Brain microvascular endothelial cell (primary cell): ENCODE data around the gene ATPAF1.
A peak's percentile ranks its signal among the peaks of the same experiment; 100 is the strongest.

Source experiments
- DNase-seq: peaks from one replicate; pipeline ENCODE4 v3.0.0-alpha.2; 2020
- H3K27ac ChIP-seq: fragments of 250-450 bp; sonication (Bioruptor Pico); 2 replicates; pipeline ENCODE4 v1.5.1; 2020; ENCODE audit warnings: mild to moderate bottlenecking, moderate library complexity
- H3K27me3 ChIP-seq: fragments of 250-450 bp; sonication (Bioruptor Pico); replicated peaks from 2 replicates; pipeline ENCODE4 v1.5.1; 2020; ENCODE audit warnings: mild to moderate bottlenecking
- H3K36me3 ChIP-seq: fragments of 250-450 bp; sonication (Bioruptor Pico); replicated peaks from 2 replicates; pipeline ENCODE4 v1.5.1; 2020; ENCODE audit warnings: mild to moderate bottlenecking
- H3K4me3 ChIP-seq: 2 replicates; pipeline ENCODE4 v1.5.1; 2011; ENCODE audit warnings: low read depth, mild to moderate bottlenecking, control low read depth, low read length, moderate library complexity
- CTCF ChIP-seq: IDR thresholded peaks from 2 replicates; pipeline ENCODE4 v1.5.1; 2011; ENCODE audit warnings: low read depth, mild to moderate bottlenecking, moderate library complexity, low read length, control low read depth, inconsistent platforms; ENCODE audit errors: missing control alignments
- in situ Hi-C: cut with HindIII; loops from 2 replicates; pipeline ENCODE4 v1.10.0; 2017; ENCODE audit warnings: low sequenced_read_pairs, low pct_ligation_motif_present

ATPAF1 gene

GRCh38 chr1:46603858-46604549 is 64.2 kb downstream of the ATPAF1 start, which contains the start of gene MKNK1:
Gene MKNK1, minus strand, starts transcription at chr1:46604268. Its CDS starts 20,941 bp downstream, at chr1:46583327.
- in situ Hi-C loops: no loop called here

GRCh38 chr1:46603481-46603857 is 64.7 kb downstream of the ATPAF1 start:
- peak overlapping the region; percentile 97 for H3K4me3 ChIP-seq
- no peak overlapping the region for H3K27ac ChIP-seq
- TF ChIP-seq CTCF: no peak
- in situ Hi-C loops: no loop called here
- DNase-seq: no peak
- H3K27me3 ChIP-seq: no peaks in the 10 kb centered on the region
- H3K36me3 ChIP-seq: peaks cover 2% of the 10 kb centered on the region

More at GRCh38 chr1:46603858-46604549, 64.2 kb downstream of the ATPAF1 start, which contains the start of gene MKNK1:
- Histone ChIP-seq H3K27me3 (no peaks in the 10 kb centered on the region), H3K36me3 (peaks cover 2% of the 10 kb centered on the region), H3K27ac (no peak within 1 kb of the TSS), H3K4me3 (peak within 1 kb of the TSS; percentile 97)
- DNase-seq: peak; percentile 89
- TF ChIP-seq CTCF: peak; percentile 42

GRCh38 chr1:46601257-46602007 is 66.7 kb downstream of the ATPAF1 start:
- no peak overlapping the region for H3K4me3 ChIP-seq
- no peaks in the 10 kb centered on the region for H3K27me3 ChIP-seq
- no peak for DNase-seq
- no peak overlapping the region for H3K27ac ChIP-seq
- in situ Hi-C loops: no loop called here
- no peaks in the 10 kb centered on the region for H3K36me3 ChIP-seq
- no peak for TF ChIP-seq CTCF

GRCh38 chr1:46599059-46599970 is 68.8 kb downstream of the ATPAF1 start:
- Histone ChIP-seq H3K4me3 (no peak overlapping the region), H3K27me3 (no peaks in the 10 kb centered on the region), H3K27ac (no peak overlapping the region), H3K36me3 (no peaks in the 10 kb centered on the region)
- no peak for DNase-seq
- no peak for TF ChIP-seq CTCF
- in situ Hi-C loops: no loop called here

GRCh38 chr1:46596846-46597245 is 71.3 kb downstream of the ATPAF1 start:
- TF ChIP-seq CTCF: no peak

More at GRCh38 chr1:46596846-46597245, 71.3 kb downstream of the ATPAF1 start:
- Histone ChIP-seq H3K4me3 (no peak overlapping the region), H3K36me3 (peaks cover 14% of the 10 kb centered on the region), H3K27ac (no peak overlapping the region), H3K27me3 (no peaks in the 10 kb centered on the region)
- in situ Hi-C loops: no loop called here
- no peak for DNase-seq
